Brain microvascular endothelial cell (primary cell): ENCODE measurements around the gene TCF4.

ENCODE experiments used
- DNase-seq: peaks from one replicate; pipeline ENCODE4 v3.0.0-alpha.2; 2020
- H3K27ac ChIP-seq: fragments of 250-450 bp; sonication (Bioruptor Pico); 2 replicates; pipeline ENCODE4 v1.5.1; 2020; ENCODE audit warnings: mild to moderate bottlenecking, moderate library complexity
- H3K27me3 ChIP-seq: fragments of 250-450 bp; sonication (Bioruptor Pico); replicated peaks from 2 replicates; pipeline ENCODE4 v1.5.1; 2020; ENCODE audit warnings: mild to moderate bottlenecking
- H3K36me3 ChIP-seq: fragments of 250-450 bp; sonication (Bioruptor Pico); replicated peaks from 2 replicates; pipeline ENCODE4 v1.5.1; 2020; ENCODE audit warnings: mild to moderate bottlenecking
- H3K4me3 ChIP-seq: 2 replicates; pipeline ENCODE4 v1.5.1; 2011; ENCODE audit warnings: low read depth, mild to moderate bottlenecking, control low read depth, low read length, moderate library complexity
- in situ Hi-C: cut with HindIII; loops from 2 replicates; pipeline ENCODE4 v1.10.0; 2017; ENCODE audit warnings: low sequenced_read_pairs, low pct_ligation_motif_present
- TF ChIP-seq, protein P1 (sequence below): IDR thresholded peaks from 2 replicates; pipeline ENCODE4 v1.5.1; 2011; ENCODE audit warnings: low read depth, mild to moderate bottlenecking, moderate library complexity, low read length, control low read depth, inconsistent platforms; ENCODE audit errors: missing control alignments

TCF4 gene

DNA sequence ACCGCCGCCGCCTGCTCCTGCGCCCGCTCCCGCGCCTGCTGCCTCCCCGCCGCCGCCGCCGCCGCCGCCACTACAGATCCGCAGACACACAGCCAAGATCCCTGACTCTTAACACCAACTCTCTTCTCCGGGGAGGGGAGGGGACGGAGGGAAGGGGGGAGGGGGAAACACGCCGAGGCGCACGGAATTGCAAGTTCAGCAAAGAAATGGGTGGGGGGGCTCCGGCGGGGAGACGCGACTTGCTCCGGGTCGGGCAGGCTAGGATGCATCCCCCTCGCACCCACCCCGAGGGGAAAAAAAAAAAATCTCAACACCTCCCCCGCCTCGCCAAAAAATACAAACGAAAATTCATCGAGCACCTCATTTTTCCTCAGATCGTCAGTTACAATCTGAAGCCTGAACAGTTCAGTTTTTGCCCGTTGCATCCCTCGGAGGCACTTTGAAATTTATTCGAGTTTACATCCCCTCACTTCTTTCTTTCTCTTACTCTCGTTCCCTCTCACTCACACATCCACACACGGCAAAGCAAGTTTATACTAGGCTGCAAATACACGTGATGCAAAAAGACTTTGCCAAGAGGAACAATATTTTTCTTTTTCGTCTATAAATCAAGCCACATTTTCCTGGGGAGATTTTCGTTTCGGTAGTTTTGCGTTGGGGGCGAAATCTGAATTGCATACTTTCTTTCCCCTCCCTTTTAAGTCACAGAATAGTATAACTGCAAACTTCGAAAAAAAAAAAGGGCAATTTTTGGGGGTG, at the start of gene TCF4:
Gene TCF4 (minus strand): TSS at position 82 of the 759 bp plus-strand sequence. CDS start 1,076 bp downstream, outside the sequence.
- peak; percentile 34 for DNase-seq
- Histone ChIP-seq H3K27ac (peak within 1 kb of the TSS; percentile 78), H3K27me3 (no peaks in the 10 kb centered on the region), H3K36me3 (no peaks in the 10 kb centered on the region), H3K4me3 (peak within 1 kb of the TSS; percentile 59)
- TF ChIP-seq, protein P1, sequence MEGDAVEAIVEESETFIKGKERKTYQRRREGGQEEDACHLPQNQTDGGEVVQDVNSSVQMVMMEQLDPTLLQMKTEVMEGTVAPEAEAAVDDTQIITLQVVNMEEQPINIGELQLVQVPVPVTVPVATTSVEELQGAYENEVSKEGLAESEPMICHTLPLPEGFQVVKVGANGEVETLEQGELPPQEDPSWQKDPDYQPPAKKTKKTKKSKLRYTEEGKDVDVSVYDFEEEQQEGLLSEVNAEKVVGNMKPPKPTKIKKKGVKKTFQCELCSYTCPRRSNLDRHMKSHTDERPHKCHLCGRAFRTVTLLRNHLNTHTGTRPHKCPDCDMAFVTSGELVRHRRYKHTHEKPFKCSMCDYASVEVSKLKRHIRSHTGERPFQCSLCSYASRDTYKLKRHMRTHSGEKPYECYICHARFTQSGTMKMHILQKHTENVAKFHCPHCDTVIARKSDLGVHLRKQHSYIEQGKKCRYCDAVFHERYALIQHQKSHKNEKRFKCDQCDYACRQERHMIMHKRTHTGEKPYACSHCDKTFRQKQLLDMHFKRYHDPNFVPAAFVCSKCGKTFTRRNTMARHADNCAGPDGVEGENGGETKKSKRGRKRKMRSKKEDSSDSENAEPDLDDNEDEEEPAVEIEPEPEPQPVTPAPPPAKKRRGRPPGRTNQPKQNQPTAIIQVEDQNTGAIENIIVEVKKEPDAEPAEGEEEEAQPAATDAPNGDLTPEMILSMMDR, result no peak
- in situ Hi-C loops, result no loop called here

DNA sequence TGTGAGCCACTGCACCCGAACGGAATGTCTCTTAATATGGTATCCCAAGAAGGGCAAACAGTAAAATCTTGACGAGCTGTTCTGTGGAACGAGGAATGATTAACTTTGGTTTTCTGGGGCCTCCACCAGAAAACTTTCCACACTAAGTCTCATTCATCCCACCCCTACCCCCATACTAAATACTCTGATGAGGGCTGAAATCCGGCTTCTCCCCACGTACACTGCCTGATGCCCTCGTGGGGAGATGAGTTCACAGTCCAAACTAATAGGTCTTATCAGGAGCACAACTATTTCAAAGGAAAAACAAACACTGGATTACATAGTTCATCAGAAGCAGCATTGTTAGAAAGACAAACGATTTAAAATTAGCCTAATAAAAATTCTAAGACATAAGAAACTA, 49.2 kb upstream of the TCF4 start:
- TF ChIP-seq, protein P1, result no peak
- no peak overlapping the region for H3K4me3 ChIP-seq
- no peak for DNase-seq
- H3K27me3 ChIP-seq, result no peaks in the 10 kb centered on the region
- H3K36me3 ChIP-seq, result no peaks in the 10 kb centered on the region
- H3K27ac ChIP-seq, result no peak overlapping the region
- in situ Hi-C loops, result no loop called here

DNA sequence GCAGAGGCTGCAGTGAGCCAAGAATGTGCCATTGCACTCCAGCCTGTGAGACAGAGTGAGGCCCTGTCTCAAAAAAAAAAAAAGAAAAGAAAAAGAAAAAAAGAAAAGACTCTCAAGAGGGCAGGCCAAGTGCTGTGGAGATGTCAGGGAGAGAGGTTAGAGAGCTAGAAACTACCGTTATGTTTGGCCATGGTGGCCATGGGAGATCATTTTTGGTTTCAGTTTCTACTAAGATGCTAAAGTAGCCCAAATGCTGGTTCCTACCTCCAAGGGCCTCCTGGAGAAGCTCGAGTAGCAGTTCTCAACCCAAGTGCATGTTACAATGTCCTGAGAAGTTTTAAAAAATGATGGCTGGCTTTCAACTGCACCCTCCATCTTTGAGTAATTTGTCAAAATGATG, 47.4 kb upstream of the TCF4 start:
- no peak for DNase-seq
- H3K27ac ChIP-seq, result no peak overlapping the region
- in situ Hi-C loops, result no loop called here

DNA sequence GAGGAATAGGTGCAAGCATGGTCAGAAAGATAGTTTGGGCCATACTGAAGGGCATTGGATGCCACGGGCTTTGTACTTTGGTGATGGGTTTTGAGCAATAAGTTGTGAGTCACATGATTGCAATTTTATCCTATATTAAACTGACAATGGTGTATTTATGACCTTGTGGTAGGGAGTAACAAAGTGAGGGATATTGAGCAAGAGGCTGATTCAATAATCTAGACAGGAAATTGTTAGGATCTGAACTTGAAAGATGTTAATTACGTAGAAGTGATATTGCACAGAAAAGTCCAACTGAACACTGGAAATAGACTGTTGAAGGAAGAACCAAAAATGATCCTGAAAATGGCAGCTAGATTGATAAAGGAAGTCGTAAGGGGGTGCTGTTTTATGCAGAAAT, 46.6 kb upstream of the TCF4 start:
- DNase-seq, result peak; percentile 11
- TF ChIP-seq, protein P1, result no peak
- Histone ChIP-seq H3K27me3 (no peaks in the 10 kb centered on the region), H3K4me3 (no peak overlapping the region), H3K36me3 (no peaks in the 10 kb centered on the region), H3K27ac (no peak overlapping the region)
- in situ Hi-C loops, result no loop called here

More for the DNA sequence above, 47.4 kb upstream of the TCF4 start:
- TF ChIP-seq, protein P1, result no peak
- no peaks in the 10 kb centered on the region for H3K27me3 ChIP-seq
- H3K4me3 ChIP-seq, result no peak overlapping the region
- no peaks in the 10 kb centered on the region for H3K36me3 ChIP-seq

DNA sequence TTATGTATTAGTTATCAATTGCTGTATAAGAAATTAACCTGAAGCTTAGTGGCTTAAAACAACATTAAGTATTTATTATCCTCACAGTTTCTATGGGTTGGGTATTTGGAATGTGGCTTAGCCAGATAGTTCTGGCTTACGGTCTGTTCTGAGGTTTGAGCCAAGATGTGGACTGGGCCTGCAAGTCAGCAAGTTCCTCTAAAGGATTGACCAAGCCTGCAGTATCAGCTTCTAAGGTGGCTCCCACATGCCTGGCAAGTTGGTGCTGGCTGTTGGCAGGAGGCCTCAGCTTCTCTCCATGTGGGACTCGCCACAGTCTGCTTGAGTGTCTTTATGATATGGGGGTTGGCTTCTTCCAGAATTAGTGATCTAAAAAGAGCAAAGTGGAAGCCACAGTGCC, 45.0 kb upstream of the TCF4 start:
- DNase-seq, result no peak
- Histone ChIP-seq H3K27me3 (no peaks in the 10 kb centered on the region), H3K36me3 (no peaks in the 10 kb centered on the region), H3K27ac (no peak overlapping the region), H3K4me3 (no peak overlapping the region)
- TF ChIP-seq, protein P1, result no peak
- in situ Hi-C loops, result no loop called here

DNA sequence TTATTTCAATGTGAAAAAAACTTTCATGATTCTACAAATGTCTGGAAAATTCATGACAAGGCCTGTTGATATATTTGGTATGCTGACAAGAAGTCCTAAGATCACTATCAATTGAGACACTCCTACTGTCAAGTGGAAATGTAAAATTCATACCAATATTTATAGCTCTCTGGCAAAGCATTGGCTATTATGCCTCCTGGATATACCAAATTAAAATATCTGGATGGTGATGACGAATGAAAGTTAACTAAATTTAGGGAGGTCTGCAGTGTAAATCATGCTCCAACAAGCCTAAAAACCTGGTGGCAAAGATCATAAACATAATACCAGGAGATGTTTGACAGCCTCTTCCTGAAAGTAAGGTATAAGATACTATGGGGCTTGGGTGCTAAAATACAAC, 41.1 kb upstream of the TCF4 start:
- no peak overlapping the region for H3K4me3 ChIP-seq
- in situ Hi-C loops, result no loop called here

More for the DNA sequence above, 41.1 kb upstream of the TCF4 start:
- Histone ChIP-seq H3K27ac (no peak overlapping the region), H3K36me3 (no peaks in the 10 kb centered on the region), H3K27me3 (no peaks in the 10 kb centered on the region)
- TF ChIP-seq, protein P1, result no peak
- no peak for DNase-seq
